Muscle of arm (tissue), 12 donors: ENCODE results near the gene PRPF4. TPM values are rescaled to one million over a fixed set of nuclear protein-coding genes. Genes with fewer than 3 reads are reported as not detected.

ENCODE experiments used
- DNase-seq: peaks from one replicate; pipeline ENCODE4 v3.0.0-alpha.2; 2013
- polyA plus RNA-seq, 12 donors: library from polyadenylated mRNA; unstranded; fragments of 120-200 nt; gene quantifications; one replicate each; pipeline ENCODE4 v1.2.1, GENCODE V29; 2013; ENCODE audit not compliant: insufficient read length in 12 of 12

PRPF4 gene
- polyA plus RNA-seq, 12 donors, result 10.0 to 23.5 (median 20.0) TPM; not detected in 1

GRCh38 chr9:113307396-113307975 is 32.0 kb downstream of the PRPF4 start:
- no peak for DNase-seq

GRCh38 chr9:113309204-113309813 is 33.9 kb downstream of the PRPF4 start:
- peak; percentile 29 for DNase-seq

- no peak for DNase-seq
These were observed 35.1 kb downstream of the PRPF4 start for GRCh38 chr9:113310538-113310937.

- DNase-seq, result no peak
These were observed 36.5 kb downstream of the PRPF4 start for GRCh38 chr9:113311961-113312360.

GRCh38 chr9:113313261-113313660 is 37.8 kb downstream of the PRPF4 start:
- DNase-seq, result no peak

GRCh38 chr9:113315231-113315630 is 39.8 kb downstream of the PRPF4 start:
- no peak for DNase-seq

- DNase-seq, result no peak
These were observed 40.6 kb downstream of the PRPF4 start for GRCh38 chr9:113316030-113316429.

- no peak for DNase-seq
These were observed 42.3 kb downstream of the PRPF4 start for GRCh38 chr9:113317777-113318176.

- no peak for DNase-seq
These were observed 43.6 kb downstream of the PRPF4 start for GRCh38 chr9:113319054-113319453.

GRCh38 chr9:113320051-113320450 is 44.6 kb downstream of the PRPF4 start:
- DNase-seq, result no peak

GRCh38 chr9:113322671-113323070 is 47.2 kb downstream of the PRPF4 start:
- DNase-seq, result no peak

GRCh38 chr9:113326230-113326629 is 50.8 kb downstream of the PRPF4 start:
- DNase-seq, result no peak

- no peak for DNase-seq
These were observed 52.8 kb downstream of the PRPF4 start for GRCh38 chr9:113328045-113328782.

GRCh38 chr9:113331780-113332179 is 56.3 kb downstream of the PRPF4 start:
- no peak for DNase-seq

- no peak for DNase-seq
These were observed 62.3 kb downstream of the PRPF4 start for GRCh38 chr9:113337714-113338113.

- DNase-seq, result peak; percentile 93
These were observed 64.7 kb downstream of the PRPF4 start, which contains the start of gene WDR31 for GRCh38 chr9:113340011-113340699. TSS of gene WDR31 (minus strand) at chr9:113340275. CDS start at chr9:113332022, 8,253 bp downstream.

- DNase-seq, result no peak
These were observed 66.4 kb downstream of the PRPF4 start for GRCh38 chr9:113341712-113342410.
